OCI-M2 (cell line): ENCODE measurements around the gene MRM2.
A peak's percentile ranks its signal among the peaks of the same experiment; 100 is the strongest.

Source experiments
- DNase-seq: peaks from one replicate; lab custom pipeline; 2025; ENCODE audit not compliant: unreplicated experiment; lab: John Stamatoyannopoulos, UW

Gene MRM2

GRCh38 chr7:2249744-2250323, 7.8 kb upstream of the MRM2 start:
- no peak for DNase-seq

GRCh38 chr7:2248984-2249694, 7.1 kb upstream of the MRM2 start:
- DNase-seq: no peak

- no peak for DNase-seq
Observed at GRCh38 chr7:2247141-2247995, 5.4 kb upstream of the MRM2 start.

- no peak for DNase-seq
Observed at GRCh38 chr7:2245883-2246675, 4.1 kb upstream of the MRM2 start.

GRCh38 chr7:2244404-2244995, 2.5 kb upstream of the MRM2 start:
- DNase-seq: no peak

GRCh38 chr7:2243458-2243857, 1.5 kb upstream of the MRM2 start:
- DNase-seq: no peak

- DNase-seq: peak; percentile 0
Observed at GRCh38 chr7:2242541-2243429, 780 bp upstream of the MRM2 start.

GRCh38 chr7:2239242-2239641, 2.8 kb downstream of the MRM2 start:
- no peak for DNase-seq

- DNase-seq: no peak
Observed at GRCh38 chr7:2237109-2237602, 4.8 kb downstream of the MRM2 start.

GRCh38 chr7:2233926-2234325, 8.1 kb downstream of the MRM2 start:
- DNase-seq: no peak

GRCh38 chr7:2232766-2233520, 9.1 kb downstream of the MRM2 start, which contains the start of gene MAD1L1:
Gene MAD1L1, minus strand, starts transcription at chr7:2232945. Its CDS starts 2,812 bp downstream, at chr7:2230133.
- peak; percentile 32 for DNase-seq

GRCh38 chr7:2231992-2232765, 9.8 kb downstream of the MRM2 start:
- no peak for DNase-seq

GRCh38 chr7:2230882-2231281, 11.1 kb downstream of the MRM2 start:
- no peak for DNase-seq

- DNase-seq: no peak
Observed at GRCh38 chr7:2230226-2230625, 11.8 kb downstream of the MRM2 start.

GRCh38 chr7:2229467-2229866, 12.5 kb downstream of the MRM2 start:
- DNase-seq: no peak

- DNase-seq: no peak
Observed at GRCh38 chr7:2228921-2229320, 13.1 kb downstream of the MRM2 start.

GRCh38 chr7:2227699-2228098, 14.3 kb downstream of the MRM2 start:
- DNase-seq: no peak

- no peak for DNase-seq
Observed at GRCh38 chr7:2225830-2226229, 16.2 kb downstream of the MRM2 start.
